CD4-positive, alpha-beta T cell treated with Interleukin-10 for 1 hour (primary cell): ENCODE measurements around the gene USP9Y.
A peak's percentile ranks its signal among the peaks of the same experiment; 100 is the strongest.

Source experiments
- DNase-seq: peaks from one replicate; pipeline ENCODE4 v3.0.0-alpha.2; 2020

USP9Y gene

DNA sequence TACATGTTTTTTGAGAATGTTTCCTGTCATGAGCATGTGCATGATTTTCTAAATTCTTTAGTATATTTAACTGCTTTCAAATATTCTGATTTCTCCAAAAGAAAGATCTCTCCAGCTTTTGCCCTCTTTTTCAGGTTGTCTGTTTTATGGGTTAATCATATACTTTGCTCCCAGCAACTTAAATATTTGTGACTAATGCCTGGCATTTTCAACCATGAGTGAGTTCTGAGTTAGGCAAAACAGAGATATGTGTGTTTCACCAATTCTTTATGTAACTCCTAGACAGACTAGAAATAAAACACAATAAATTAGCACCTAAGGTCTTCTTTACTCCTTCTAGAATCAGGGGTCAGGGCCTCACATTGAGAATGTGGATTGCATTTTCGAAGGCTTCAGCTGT lies 107.0 kb downstream of the USP9Y start:
- DNase-seq = no peak

DNA sequence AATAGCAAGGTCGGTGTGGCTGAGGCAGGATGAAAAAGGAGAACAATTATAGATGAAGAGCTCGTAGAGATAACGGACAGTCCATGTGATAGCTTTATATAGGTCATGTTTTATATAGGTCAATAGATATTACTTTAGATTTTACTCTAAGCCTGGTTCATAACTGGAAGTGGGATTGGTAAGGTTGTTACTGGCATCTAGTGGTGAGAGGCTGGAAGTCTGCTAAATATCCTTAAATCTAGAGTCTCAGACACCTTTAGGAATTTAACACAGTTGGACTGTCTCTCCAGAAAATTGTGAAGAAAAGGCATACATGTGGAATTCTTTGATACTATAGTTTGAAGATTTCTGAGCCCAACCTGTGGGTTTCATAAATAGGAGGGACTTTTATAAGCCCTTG lies 108.0 kb downstream of the USP9Y start:
- no peak for DNase-seq

DNA sequence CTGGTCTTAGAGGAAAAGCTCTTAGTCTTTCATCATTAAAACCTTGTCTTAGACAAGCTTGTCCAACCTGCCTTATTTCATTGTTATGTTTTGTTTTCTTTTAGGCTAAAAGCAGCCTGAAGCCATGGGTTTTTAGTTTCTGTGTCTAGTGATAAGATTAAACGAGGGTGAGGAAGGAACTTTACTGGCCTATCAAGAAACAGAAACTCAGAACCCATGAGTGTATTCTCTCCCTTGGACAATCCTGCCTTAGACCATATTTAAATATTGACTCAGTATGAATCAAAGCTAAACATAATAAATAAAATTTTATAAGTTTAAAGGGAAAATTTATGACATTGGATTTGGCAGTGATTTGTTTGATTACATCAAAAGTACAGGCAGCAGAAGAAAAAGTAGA lies 122.4 kb downstream of the USP9Y start:
- no peak for DNase-seq

DNA sequence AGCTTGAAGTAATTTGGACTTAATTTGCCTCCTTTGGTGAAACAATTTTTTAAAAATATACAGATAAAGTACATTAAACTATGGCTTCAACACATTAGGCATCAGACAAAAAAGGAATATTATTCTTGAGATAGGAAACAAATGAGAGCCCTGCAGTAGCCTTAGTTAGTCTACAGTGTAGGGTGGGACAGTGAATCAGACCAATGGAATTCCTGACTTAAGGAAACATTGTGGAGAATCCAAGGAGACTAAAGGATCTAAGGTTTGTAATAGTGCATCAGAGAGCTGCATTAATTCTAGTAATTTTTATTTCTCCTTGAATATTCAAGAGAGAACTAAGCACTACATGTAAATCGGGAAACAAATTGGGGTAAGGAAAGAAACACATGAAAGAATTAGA lies 125.8 kb downstream of the USP9Y start:
- no peak for DNase-seq

DNA sequence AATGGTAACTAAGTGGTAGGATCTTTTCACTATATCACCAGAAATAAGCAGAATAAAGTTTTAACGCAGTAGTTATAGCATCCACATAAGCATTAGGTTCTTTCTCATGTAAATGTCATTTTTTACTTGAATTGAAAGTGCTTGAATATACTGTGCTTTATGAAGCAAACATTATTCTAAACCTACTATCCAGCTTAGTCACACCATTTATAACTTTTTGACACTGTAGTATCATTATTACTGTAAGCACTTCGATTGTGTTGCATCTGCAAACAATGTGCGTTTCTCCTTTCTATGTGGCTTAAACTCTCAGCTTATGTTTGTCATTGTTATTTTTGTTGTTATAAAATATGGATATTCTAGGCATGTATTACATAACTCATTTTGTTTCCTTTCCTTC lies 132.3 kb downstream of the USP9Y start:
- no peak for DNase-seq

DNA sequence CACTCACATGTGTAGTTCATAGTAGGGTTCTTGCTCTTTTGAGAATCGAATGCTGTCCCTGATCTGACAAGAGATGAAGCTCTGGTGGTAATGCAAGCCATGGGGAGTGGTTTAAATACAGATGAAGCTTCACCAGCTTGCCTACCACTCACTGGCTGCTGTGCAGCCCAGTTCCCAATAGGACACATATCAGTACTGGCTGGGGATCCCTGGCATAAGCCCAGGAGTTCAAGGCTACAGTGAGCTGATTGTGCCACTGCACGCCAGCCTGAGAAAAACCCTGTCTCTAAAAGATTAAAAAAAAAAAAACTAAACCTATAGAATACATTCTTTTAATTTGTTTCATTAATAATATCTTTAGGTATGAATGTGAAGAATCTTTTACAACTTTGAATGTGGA lies 136.5 kb downstream of the USP9Y start:
- no peak for DNase-seq

DNA sequence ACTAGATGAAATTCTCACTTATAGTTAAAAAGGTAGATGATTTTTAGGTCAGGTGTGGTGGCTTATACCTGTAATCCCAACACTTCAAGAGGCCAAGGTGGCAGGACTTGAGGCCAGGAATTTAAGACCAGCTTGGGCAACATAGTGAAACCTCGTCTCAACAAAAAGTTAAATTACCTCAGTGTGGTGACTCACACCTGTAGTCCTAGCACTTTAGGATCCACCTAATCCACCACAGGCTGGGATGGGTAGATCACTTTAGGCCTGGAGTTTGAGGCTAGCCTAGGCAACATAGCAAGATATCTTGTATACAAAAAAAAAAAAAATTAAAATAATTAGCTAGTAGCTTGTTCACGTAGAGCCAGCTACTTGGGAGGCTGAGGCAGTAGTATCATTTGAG lies 140.3 kb downstream of the USP9Y start:
- no peak for DNase-seq

DNA sequence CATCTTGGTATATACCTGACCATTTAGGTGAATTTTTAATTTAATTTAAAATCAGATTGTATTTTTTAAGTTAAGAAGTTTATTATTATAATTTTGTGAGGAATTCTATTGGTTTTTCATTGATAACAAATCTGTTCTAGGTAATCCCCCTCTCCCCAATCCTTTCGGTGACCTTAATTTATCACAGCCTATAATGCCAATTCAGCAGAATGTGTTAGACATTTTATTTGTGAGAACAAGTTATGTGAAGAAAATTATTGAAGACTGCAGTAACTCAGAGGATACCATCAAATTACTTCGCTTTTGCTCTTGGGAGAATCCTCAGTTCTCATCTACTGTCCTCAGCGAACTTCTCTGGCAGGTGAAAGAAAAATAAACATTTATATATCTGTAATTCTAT lies 145.8 kb downstream of the USP9Y start:
- no peak for DNase-seq

DNA sequence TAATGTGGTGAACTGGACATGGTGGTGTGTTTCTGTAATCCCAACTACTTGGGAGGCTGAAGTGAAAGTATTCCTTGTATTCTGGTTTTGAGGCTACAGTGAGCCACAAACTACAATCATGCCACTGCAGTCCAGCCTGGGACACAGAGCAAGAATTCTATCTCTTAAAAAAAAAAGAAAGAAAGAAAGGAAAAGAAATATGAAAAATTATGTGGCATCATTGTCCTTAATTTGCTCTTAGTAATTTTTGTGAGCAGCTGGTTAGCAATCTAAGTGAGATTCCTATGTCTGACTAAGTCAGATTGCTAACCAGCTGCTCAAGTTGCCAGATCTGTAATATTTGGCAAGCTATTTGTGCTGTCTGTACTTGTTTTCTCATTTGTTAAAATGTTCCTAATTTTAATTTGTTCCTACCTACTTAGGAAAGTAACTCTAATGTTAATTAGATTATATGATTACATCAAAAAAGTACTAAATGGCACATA lies 154.8 kb downstream of the USP9Y start:
- DNase-seq = no peak

DNA sequence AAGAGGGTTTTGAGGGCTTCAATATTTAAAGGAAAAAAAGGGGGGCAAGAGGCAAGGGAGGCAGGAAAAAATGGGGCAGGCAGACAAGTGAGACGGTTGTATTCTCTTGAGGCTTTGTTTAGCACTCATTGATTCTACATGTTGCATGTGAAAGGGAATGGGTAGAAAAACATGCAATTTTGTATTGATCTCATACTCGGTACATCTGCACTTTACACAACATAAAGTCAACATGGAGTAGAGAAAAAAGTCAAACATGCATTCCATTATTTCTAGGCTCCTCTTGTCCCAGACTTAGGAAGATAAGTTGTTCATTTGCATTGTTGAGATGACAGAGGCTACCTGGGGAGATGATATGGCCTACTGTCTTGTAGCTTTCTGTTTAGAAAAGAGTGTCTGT lies 166.9 kb downstream of the USP9Y start:
- DNase-seq = no peak

DNA sequence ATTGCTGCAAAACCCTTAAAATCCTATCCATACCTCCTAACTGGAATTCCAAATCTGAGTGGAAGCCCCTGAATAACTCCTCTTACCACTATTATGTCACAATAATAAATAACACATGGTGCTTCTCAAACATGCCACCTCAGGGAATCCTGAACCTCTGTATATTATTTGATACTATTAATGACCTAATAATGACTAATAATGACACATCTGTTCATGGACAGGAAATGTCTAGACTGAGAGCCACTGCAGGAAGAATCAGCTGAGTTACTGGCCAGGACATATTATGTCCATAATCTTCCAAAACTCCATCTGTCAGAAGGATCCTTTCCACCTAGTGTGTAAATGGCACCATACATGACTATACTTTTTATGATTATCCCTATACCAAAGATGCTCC lies 195.9 kb downstream of the USP9Y start:
- DNase-seq = no peak

DNA sequence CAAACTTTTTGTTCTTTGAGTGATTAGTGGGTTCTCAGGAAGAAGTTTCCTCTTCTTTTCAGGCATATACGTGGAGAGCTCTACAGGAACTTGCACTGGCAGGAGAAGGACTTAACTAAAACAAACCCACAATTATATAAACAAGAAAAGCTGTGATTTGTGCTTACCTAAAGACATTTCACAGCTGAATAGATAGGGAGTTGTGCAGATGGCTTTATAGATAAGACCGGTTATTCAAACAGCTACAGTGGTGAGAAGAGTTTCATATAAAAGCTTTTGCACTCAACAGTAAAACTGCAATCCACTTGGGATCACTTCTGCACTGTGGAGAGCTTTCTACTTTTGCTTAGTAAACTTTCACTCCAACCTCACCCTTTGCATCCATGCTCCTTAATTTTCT lies 197.6 kb downstream of the USP9Y start:
- DNase-seq = no peak

DNA sequence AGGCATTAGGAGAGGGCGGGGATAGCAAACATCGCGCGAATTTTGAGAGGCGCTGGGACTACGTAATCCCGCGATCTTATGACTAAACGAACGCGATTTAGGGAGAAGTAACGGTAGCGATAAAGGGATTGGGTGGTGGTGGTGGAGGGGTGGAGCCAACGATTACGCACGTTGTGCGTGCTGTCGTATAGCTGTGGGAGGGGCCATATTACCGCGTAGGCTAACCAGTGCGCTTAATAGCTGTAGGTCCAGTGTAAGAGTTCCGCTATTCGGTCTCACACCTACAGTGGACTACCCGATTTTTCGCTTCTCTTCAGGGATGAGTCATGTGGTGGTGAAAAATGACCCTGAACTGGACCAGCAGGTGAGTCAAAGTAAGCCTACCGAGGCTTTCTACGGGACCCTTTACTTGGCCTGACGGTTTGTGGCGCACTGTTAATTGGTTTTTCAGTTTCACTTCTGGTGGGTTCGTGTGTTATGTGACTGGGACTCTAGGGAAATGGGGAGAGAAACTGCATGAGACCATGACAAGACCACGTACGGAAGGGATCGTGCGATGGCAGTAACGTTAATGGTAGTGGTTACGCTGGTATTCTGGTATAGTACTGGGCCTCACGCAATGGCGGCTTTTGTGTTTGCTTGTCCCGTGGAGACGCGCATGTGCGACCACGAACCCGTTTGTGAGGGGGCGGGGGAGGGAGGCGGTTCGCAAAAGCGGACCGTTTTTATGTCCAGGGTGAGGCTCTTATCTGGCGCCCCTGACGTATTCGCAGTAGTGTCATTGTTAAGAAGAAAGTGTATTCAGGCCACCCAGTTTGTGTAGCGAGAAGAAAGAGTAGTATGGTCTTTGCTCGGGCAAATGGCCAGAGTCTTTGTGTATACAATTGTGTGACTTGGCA lies 203.8 kb downstream of the USP9Y start, which contains the start of gene DDX3Y:
TSS of gene DDX3Y (plus strand) at position 251 of the 899 bp plus-strand sequence. CDS start at position 320, 69 bp downstream.
- peak; percentile 92 for DNase-seq

DNA sequence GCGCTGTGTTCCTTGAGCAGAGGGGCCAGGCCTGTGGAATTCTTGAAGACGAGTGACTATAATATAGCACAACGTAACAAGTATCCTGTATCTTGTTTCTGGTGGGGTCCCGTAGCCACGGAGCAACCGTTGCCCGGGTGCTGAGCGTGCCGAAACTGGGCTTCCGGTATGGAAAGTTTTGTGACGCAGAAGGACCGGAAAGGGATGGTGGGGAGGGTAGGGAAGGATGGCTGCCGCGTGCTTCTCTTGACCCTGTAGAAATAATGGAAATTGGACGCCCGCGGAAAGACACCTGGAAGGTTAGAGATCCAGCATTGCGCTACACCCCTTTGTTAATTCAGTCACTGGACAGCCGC lies 204.5 kb downstream of the USP9Y start:
- DNase-seq = peak; percentile 78

DNA sequence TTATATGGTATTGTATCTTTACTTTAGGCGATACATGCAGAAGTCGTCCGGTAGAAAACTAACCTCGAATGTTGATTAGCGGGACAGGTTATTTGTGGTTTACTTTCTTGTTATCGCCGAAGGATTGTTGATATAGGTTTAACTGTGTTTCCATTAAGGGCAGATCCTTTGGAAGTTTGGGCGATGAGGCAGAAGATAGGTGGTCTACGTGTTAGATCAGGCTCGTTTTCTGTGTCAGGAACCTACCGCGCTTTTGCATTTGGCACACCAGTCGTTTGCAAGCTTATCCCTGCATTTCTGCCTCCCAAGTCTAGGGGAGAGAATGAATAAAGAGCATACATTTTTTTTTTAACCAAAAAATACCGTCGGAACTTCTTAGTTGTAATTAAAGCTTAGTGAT lies 204.9 kb downstream of the USP9Y start:
- no peak for DNase-seq
